Neural cell (in vitro differentiated cells): Measurements from ENCODE around the gene CFAP299.
"Not testable (repeated sequence)": the region's sequence is repeated elsewhere in the genome, so short reads cannot be mapped to it uniquely, and the experiment has no call there.

Experiments
- CTCF ChIP-seq: fragments of 450-650 bp; IDR thresholded peaks from 2 replicates; pipeline ENCODE4 v1.5.1; 2014; ENCODE audit warnings: antibody characterized with exemption, mild to moderate bottlenecking, moderate library complexity; ENCODE audit not compliant: poor library complexity, severe bottlenecking
- EP300 ChIP-seq: fragments of 450-650 bp; conservative IDR thresholded peaks from 2 replicates; pipeline ENCODE4 v1.6.1; 2014; ENCODE audit warnings: antibody characterized with exemption, mild to moderate bottlenecking, moderate library complexity; ENCODE audit not compliant: poor library complexity, severe bottlenecking
- EZH2 ChIP-seq: fragments of 200-600, 300-800 bp; shearing (Covaris generic), sonication (generic); IDR thresholded peaks from 2 replicates; pipeline ENCODE4 v1.6.1; 2014; ENCODE audit warnings: antibody characterized with exemption, low read length, borderline replicate concordance, mild to moderate bottlenecking; ENCODE audit not compliant: insufficient read depth, poor library complexity, severe bottlenecking
- MXI1 ChIP-seq: fragments of 450-650 bp; conservative IDR thresholded peaks from 2 replicates; pipeline ENCODE4 v1.6.1; 2014; ENCODE audit warnings: antibody characterized with exemption, mild to moderate bottlenecking; ENCODE audit not compliant: poor library complexity, severe bottlenecking
- POLR2AphosphoS5 ChIP-seq: IDR thresholded peaks from 2 replicates; pipeline ENCODE4 v1.6.1; 2012
- RAD21 ChIP-seq: fragments of 450-650 bp; conservative IDR thresholded peaks from 2 replicates; pipeline ENCODE4 v1.6.1; 2014; ENCODE audit warnings: antibody characterized with exemption, mild to moderate bottlenecking, moderate library complexity
- REST ChIP-seq: IDR thresholded peaks from 2 replicates; pipeline ENCODE4 v1.6.1; 2012; ENCODE audit warnings: borderline replicate concordance
- SMC3 ChIP-seq: fragments of 450-650 bp; conservative IDR thresholded peaks from 2 replicates; pipeline ENCODE4 v1.6.1; 2014; ENCODE audit warnings: antibody characterized with exemption, mild to moderate bottlenecking, moderate library complexity; ENCODE audit not compliant: poor library complexity
- TAF1 ChIP-seq: IDR thresholded peaks from 2 replicates; pipeline ENCODE4 v1.6.1; 2012; ENCODE audit warnings: low read depth

GRCh38 chr4:80290665-80291064, 44.9 kb upstream of the CFAP299 start:
- not testable (repeated sequence) for TF ChIP-seq CTCF, RAD21, POLR2AphosphoS5, SMC3, EP300, EZH2, REST, TAF1, MXI1
